Left lung (tissue), 10 donors: ENCODE measurements around the gene SFRP2. TPM values are rescaled to one million over a fixed set of nuclear protein-coding genes. Genes with fewer than 3 reads are reported as not detected.

ENCODE experiments used
- ATAC-seq: fragments of 200-7000 bp; cut with Tn5 transposase; one replicate; pipeline ENCODE4 v1.9.1; 2020; ENCODE audit warnings: moderate library complexity
- DNase-seq, 4 donors: peaks; one replicate each; pipeline ENCODE4 v3.0.0-alpha.2; 2013 to 2020
- H3K27ac ChIP-seq, 2 donors: fragments of 200-600 bp; sonication (generic) in 1 of 2; one replicate each; pipeline versions ENCODE4 v1.5.0 to v1.8.0; 2020 to 2021
- H3K27me3 ChIP-seq, 2 donors: fragments of 200-600 bp; sonication (generic) in 1 of 2; one replicate each; pipeline versions ENCODE4 v1.5.0 to v1.8.0; 2020 to 2021
- H3K36me3 ChIP-seq, 2 donors: fragments of 200-600 bp; sonication (generic) in 1 of 2; one replicate each; pipeline versions ENCODE4 v1.5.0 to v1.8.0; 2020 to 2021
- H3K4me1 ChIP-seq, 2 donors: fragments of 200-600 bp; one replicate each; pipeline ENCODE4 v1.8.0; 2021
- H3K4me3 ChIP-seq, 2 donors: fragments of 200-600 bp; sonication (generic) in 1 of 2; one replicate each; pipeline versions ENCODE4 v1.5.0 to v1.8.0; 2020 to 2021; ENCODE audit warnings: mild to moderate bottlenecking in 1 of 2
- H3K9me3 ChIP-seq, 2 donors: fragments of 200-600 bp; sonication (generic) in 1 of 2; one replicate each; pipeline versions ENCODE4 v1.5.0 to v1.8.0; 2020 to 2021
- CTCF ChIP-seq, 2 donors: fragments of 200-600 bp; sonication (generic) in 1 of 2; IDR thresholded peaks; one replicate each; pipeline versions ENCODE4 v1.5.0 to v1.8.0; 2021; ENCODE audit warnings: antibody characterized with exemption in 2 of 2
- intact Hi-C, 2 donors: fragments of 100-400 bp; cut with DNase I; formaldehyde crosslinking; loops; one replicate each; pipeline versions ENCODE4 v1.11.2 to v1.14.2; 2022
- polyA plus RNA-seq, 6 donors: library from polyadenylated mRNA; unstranded; fragments of 120-200 nt; gene quantifications; one replicate each; pipeline ENCODE4 v1.2.1, GENCODE V29; 2013; ENCODE audit not compliant: insufficient read length in 6 of 6
- total RNA-seq, 2 donors: library from RNA; stranded (reverse); fragmentation: NEBNext Ultra II Directional; extraction: Animal tissue kit (Norgen Biotek cat#: 25700); gene quantifications; one replicate each; pipeline ENCODE4 v1.2.1, GENCODE V29; 2021
- donor health status: DM: no; HTN: yes; CAD: no.
- donor health status: DM: no; HTN: no; CAD: no.

SFRP2 gene
- total and polyA plus RNA-seq, 8 donors = 3.5 to 73.9 (median 10.4) TPM

- no peak overlapping the region for H3K27ac ChIP-seq
- no peak for TF ChIP-seq CTCF (IDR thresholded peaks at IDR 0.05)
- no peaks in the 10 kb centered on the region for H3K9me3 ChIP-seq
- ATAC-seq (no peak), DNase-seq (no peak)
- H3K4me3 ChIP-seq = no peak overlapping the region
- H3K36me3 ChIP-seq = no peaks in the 10 kb centered on the region
- no peaks in the 10 kb centered on the region for H3K4me1 ChIP-seq
- H3K27me3 ChIP-seq = no peaks in the 10 kb centered on the region
- intact Hi-C loops = no loop called here
Measured at GRCh38 chr4:153832054-153832453, 43.2 kb upstream of the SFRP2 start.

- no peak overlapping the region for H3K4me3 ChIP-seq
- ATAC-seq = no peak
- intact Hi-C loops = no loop called here
- no peaks in the 10 kb centered on the region for H3K4me1 ChIP-seq
- no peaks in the 10 kb centered on the region for H3K9me3 ChIP-seq
- no peak for TF ChIP-seq CTCF (IDR thresholded peaks at IDR 0.05)
- H3K27ac ChIP-seq = no peak overlapping the region
- no peaks in the 10 kb centered on the region for H3K36me3 ChIP-seq
- H3K27me3 ChIP-seq = no peaks in the 10 kb centered on the region
- DNase-seq = no peak
Measured at GRCh38 chr4:153831245-153831644, 42.4 kb upstream of the SFRP2 start.

- Histone ChIP-seq H3K36me3 (no peaks in the 10 kb centered on the region), H3K4me3 (no peak overlapping the region), H3K27me3 (no peaks in the 10 kb centered on the region), H3K27ac (no peak overlapping the region), H3K9me3 (no peaks in the 10 kb centered on the region), H3K4me1 (no peaks in the 10 kb centered on the region)
- TF ChIP-seq CTCF (IDR thresholded peaks at IDR 0.05) = no peak
- DNase-seq (no peak), ATAC-seq (no peak)
- intact Hi-C loops = no loop called here
Measured at GRCh38 chr4:153825691-153826090, 36.8 kb upstream of the SFRP2 start.

GRCh38 chr4:153825126-153825525 is 36.2 kb upstream of the SFRP2 start:
- no peak for DNase-seq
- Histone ChIP-seq H3K27me3 (no peaks in the 10 kb centered on the region), H3K27ac (no peak overlapping the region), H3K9me3 (no peaks in the 10 kb centered on the region), H3K4me3 (no peak overlapping the region), H3K36me3 (no peaks in the 10 kb centered on the region), H3K4me1 (no peaks in the 10 kb centered on the region)
- ATAC-seq = no peak
- no peak for TF ChIP-seq CTCF (IDR thresholded peaks at IDR 0.05)
- intact Hi-C loops = no loop called here

- H3K36me3 ChIP-seq = no peaks in the 10 kb centered on the region
- no peak overlapping the region for H3K27ac ChIP-seq
- peaks cover 0 to 2% of the 10 kb centered on the region in 2 donors for H3K9me3 ChIP-seq
- TF ChIP-seq CTCF (IDR thresholded peaks at IDR 0.05) = no peak
- DNase-seq = no peak
- no peak overlapping the region for H3K4me3 ChIP-seq
- no peaks in the 10 kb centered on the region for H3K4me1 ChIP-seq
- no peak for ATAC-seq
- H3K27me3 ChIP-seq = no peaks in the 10 kb centered on the region
- intact Hi-C loops = no loop called here
Measured at GRCh38 chr4:153824501-153824900, 35.6 kb upstream of the SFRP2 start.
